Stimulated activated CD4-positive, alpha-beta T cell treated with anti-CD3 and anti-CD28 coated beads, Interleukin-15, amount 100 ng/mL, for 48 hours (primary cell): ENCODE data around the gene TMEM200B.
"Not testable (repeated sequence)": the region's sequence is repeated elsewhere in the genome, so short reads cannot be mapped to it uniquely, and the experiment has no call there.

ENCODE experiments used
- DNase-seq, 2 donors: peaks; one replicate each; pipeline ENCODE4 v3.0.0-alpha.2; 2020; ENCODE audit warnings: low read depth in 2 of 2

Gene TMEM200B

GRCh38 chr1:29108041-29108440, 15.7 kb downstream of the TMEM200B start:
- not testable (repeated sequence) for DNase-seq

- no peak for DNase-seq
These were observed 17.9 kb downstream of the TMEM200B start for GRCh38 chr1:29105822-29106221.

- no peak for DNase-seq
These were observed 23.2 kb downstream of the TMEM200B start for GRCh38 chr1:29100487-29100886.

GRCh38 chr1:29099286-29099685, 24.4 kb downstream of the TMEM200B start:
- DNase-seq = no peak

GRCh38 chr1:29096231-29096886, 27.3 kb downstream of the TMEM200B start:
- no peak for DNase-seq

GRCh38 chr1:29094954-29095353, 28.7 kb downstream of the TMEM200B start:
- DNase-seq = no peak

- no peak for DNase-seq
These were observed 29.3 kb downstream of the TMEM200B start for GRCh38 chr1:29094433-29094832.

GRCh38 chr1:29092704-29093103, 31.0 kb downstream of the TMEM200B start:
- not testable (repeated sequence) for DNase-seq

- no peak for DNase-seq
These were observed 32.6 kb downstream of the TMEM200B start for GRCh38 chr1:29090937-29091618.

GRCh38 chr1:29084196-29084521, 39.5 kb downstream of the TMEM200B start:
- DNase-seq = no peak

GRCh38 chr1:29083317-29084195, 40.1 kb downstream of the TMEM200B start:
- no peak for DNase-seq

GRCh38 chr1:29082519-29082918, 41.2 kb downstream of the TMEM200B start:
- DNase-seq = no peak

- no peak for DNase-seq
These were observed 42.5 kb downstream of the TMEM200B start for GRCh38 chr1:29081201-29081600.

- DNase-seq = not testable (repeated sequence)
These were observed 43.6 kb downstream of the TMEM200B start for GRCh38 chr1:29079916-29080629.

GRCh38 chr1:29077155-29077554, 46.5 kb downstream of the TMEM200B start:
- DNase-seq = no peak
